SK-N-SH treated with all-trans-retinoic acid at 6 μM for 48 hours (cell line): ENCODE results near the gene LRCOL1.

ENCODE experiments used
- ATAC-seq: fragments of 200-7000 bp; cut with Tn5 transposase; 3 replicates; pipeline ENCODE4 v1.9.1; 2020; ENCODE audit warnings: mild to moderate bottlenecking, moderate library complexity
- ARNTL ChIP-seq: fragments of 450-650 bp; formaldehyde crosslinking; IDR thresholded peaks from 2 replicates; pipeline ENCODE4 v1.5.0; 2020; ENCODE audit warnings: low read depth, mild to moderate bottlenecking, moderate library complexity, borderline replicate concordance
- CREB5 ChIP-seq: fragments of 250-450 bp; sonication (Bioruptor Pico); IDR thresholded peaks from 2 replicates; pipeline ENCODE4 v1.5.1; 2020; ENCODE audit warnings: low read depth, mild to moderate bottlenecking, moderate library complexity
- CSDC2 ChIP-seq: fragments of 250-450 bp; sonication (Bioruptor Pico); IDR thresholded peaks from 2 replicates; pipeline ENCODE4 v1.5.0; 2020; ENCODE audit warnings: mild to moderate bottlenecking, moderate library complexity
- CSRNP3 ChIP-seq: fragments of 250-450 bp; sonication (Bioruptor Pico); IDR thresholded peaks from 2 replicates; pipeline ENCODE4 v1.5.1; 2021; ENCODE audit warnings: mild to moderate bottlenecking, moderate library complexity
- ESRRG ChIP-seq: fragments of 250-450 bp; sonication (Bioruptor Pico); IDR thresholded peaks from 2 replicates; pipeline ENCODE4 v1.6.1; 2021; ENCODE audit warnings: mild to moderate bottlenecking
- GLIS3 ChIP-seq: fragments of 250-450 bp; sonication (Bioruptor Pico); IDR thresholded peaks from 2 replicates; pipeline ENCODE4 v1.5.0; 2020; ENCODE audit warnings: mild to moderate bottlenecking, moderate library complexity
- ISL1 ChIP-seq: fragments of 250-450 bp; sonication (Bioruptor Pico); IDR thresholded peaks from 2 replicates; pipeline ENCODE4 v2.1.2; 2022; ENCODE audit warnings: mild to moderate bottlenecking, moderate library complexity
- OSR1 ChIP-seq: fragments of 250-450 bp; sonication (Bioruptor Pico); IDR thresholded peaks from 2 replicates; pipeline ENCODE4 v1.8.0; 2022; ENCODE audit warnings: moderate library complexity, mild to moderate bottlenecking, inconsistent platforms
- PPARA ChIP-seq: fragments of 250-450 bp; sonication (Bioruptor Pico); IDR thresholded peaks from 2 replicates; pipeline ENCODE4 v1.5.0; 2020; ENCODE audit warnings: mild to moderate bottlenecking, borderline replicate concordance
- RARB ChIP-seq: fragments of 250-450 bp; sonication (Bioruptor Pico); IDR thresholded peaks from 2 replicates; pipeline ENCODE4 v1.8.0; 2021; ENCODE audit warnings: mild to moderate bottlenecking, moderate library complexity
- SNAI2 ChIP-seq: fragments of 250-450 bp; sonication (Bioruptor Pico); IDR thresholded peaks from 2 replicates; pipeline ENCODE4 v1.5.0; 2020; ENCODE audit warnings: mild to moderate bottlenecking, moderate library complexity
- TCF4 ChIP-seq: fragments of 250-450 bp; sonication (Bioruptor Pico); IDR thresholded peaks from 2 replicates; pipeline ENCODE4 v1.8.0; 2021; ENCODE audit warnings: mild to moderate bottlenecking, moderate library complexity, borderline replicate concordance
- TOX ChIP-seq: fragments of 250-450 bp; sonication (Bioruptor Pico); IDR thresholded peaks from 2 replicates; pipeline ENCODE4 v1.8.0; 2021; ENCODE audit warnings: mild to moderate bottlenecking, moderate library complexity, borderline replicate concordance
- TSHZ2 ChIP-seq: fragments of 250-450 bp; sonication (Bioruptor Pico); IDR thresholded peaks from 2 replicates; pipeline ENCODE4 v1.5.0; 2020; ENCODE audit warnings: mild to moderate bottlenecking, moderate library complexity
- ZC3H10 ChIP-seq: fragments of 250-450 bp; sonication (Bioruptor Pico); IDR thresholded peaks from 2 replicates; pipeline ENCODE4 v1.5.1; 2021; ENCODE audit warnings: mild to moderate bottlenecking, moderate library complexity
- ZFP3 ChIP-seq: fragments of 250-450 bp; sonication (Bioruptor Pico); IDR thresholded peaks from 2 replicates; pipeline ENCODE4 v1.5.0; 2020; ENCODE audit warnings: mild to moderate bottlenecking, moderate library complexity
- ZFP30 ChIP-seq: fragments of 450-650 bp; formaldehyde crosslinking; IDR thresholded peaks from 2 replicates; pipeline ENCODE4 v1.5.0; 2022; ENCODE audit warnings: mild to moderate bottlenecking, moderate library complexity
- ZNF70 ChIP-seq: fragments of 450-650 bp; formaldehyde crosslinking; IDR thresholded peaks from 2 replicates; pipeline ENCODE4 v1.5.0; 2020; ENCODE audit warnings: mild to moderate bottlenecking, moderate library complexity
- ZNF8 ChIP-seq: fragments of 450-650 bp; formaldehyde crosslinking; IDR thresholded peaks from 2 replicates; pipeline ENCODE4 v1.5.0; 2020; ENCODE audit warnings: mild to moderate bottlenecking, moderate library complexity
- TF ChIP-seq, protein P1 (sequence below): fragments of 250-450 bp; sonication (Bioruptor Pico); IDR thresholded peaks from 2 replicates; pipeline ENCODE4 v1.8.0; 2020; ENCODE audit warnings: mild to moderate bottlenecking, moderate library complexity, borderline replicate concordance
- TF ChIP-seq, protein P2 (sequence below): fragments of 250-450 bp; sonication (Bioruptor Pico); IDR thresholded peaks from 2 replicates; pipeline ENCODE4 v1.8.0; 2021; ENCODE audit warnings: low read depth, mild to moderate bottlenecking, moderate library complexity, borderline replicate concordance

LRCOL1 gene

GRCh38 chr12:132570635-132571034, 39.7 kb downstream of the LRCOL1 start:
- ATAC-seq: no peak
- no peak for TF ChIP-seq ARNTL (CRISPR knock-in tag)
- TF ChIP-seq CSRNP3 (CRISPR knock-in tag): no peak
- no peak for TF ChIP-seq OSR1
- no peak for TF ChIP-seq ESRRG (CRISPR knock-in tag)
- TF ChIP-seq, all 23 proteins: peak for 0

- TF ChIP-seq TSHZ2 (no peak), ZFP30 (CRISPR knock-in tag) (no peak), ZNF8 (CRISPR knock-in tag) (no peak), ZFP3 (CRISPR knock-in tag) (no peak), ZC3H10 (CRISPR knock-in tag) (no peak), OSR1 (no peak), TOX (CRISPR knock-in tag) (no peak), GLIS3 (CRISPR knock-in tag) (no peak), ZNF70 (no peak), ESRRG (CRISPR knock-in tag) (no peak), RARB (CRISPR knock-in tag) (no peak), PPARA (CRISPR knock-in tag) (no peak), CSDC2 (CRISPR knock-in tag) (no peak), TCF4 (CRISPR knock-in tag) (no peak), ARNTL (CRISPR knock-in tag) (no peak), ISL1 (CRISPR knock-in tag) (no peak), SNAI2 (CRISPR knock-in tag) (no peak), CREB5 (no peak)
- TF ChIP-seq, protein P1, sequence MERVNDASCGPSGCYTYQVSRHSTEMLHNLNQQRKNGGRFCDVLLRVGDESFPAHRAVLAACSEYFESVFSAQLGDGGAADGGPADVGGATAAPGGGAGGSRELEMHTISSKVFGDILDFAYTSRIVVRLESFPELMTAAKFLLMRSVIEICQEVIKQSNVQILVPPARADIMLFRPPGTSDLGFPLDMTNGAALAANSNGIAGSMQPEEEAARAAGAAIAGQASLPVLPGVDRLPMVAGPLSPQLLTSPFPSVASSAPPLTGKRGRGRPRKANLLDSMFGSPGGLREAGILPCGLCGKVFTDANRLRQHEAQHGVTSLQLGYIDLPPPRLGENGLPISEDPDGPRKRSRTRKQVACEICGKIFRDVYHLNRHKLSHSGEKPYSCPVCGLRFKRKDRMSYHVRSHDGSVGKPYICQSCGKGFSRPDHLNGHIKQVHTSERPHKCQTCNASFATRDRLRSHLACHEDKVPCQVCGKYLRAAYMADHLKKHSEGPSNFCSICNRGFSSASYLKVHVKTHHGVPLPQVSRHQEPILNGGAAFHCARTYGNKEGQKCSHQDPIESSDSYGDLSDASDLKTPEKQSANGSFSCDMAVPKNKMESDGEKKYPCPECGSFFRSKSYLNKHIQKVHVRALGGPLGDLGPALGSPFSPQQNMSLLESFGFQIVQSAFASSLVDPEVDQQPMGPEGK (CRISPR knock-in tag): no peak
- TF ChIP-seq, protein P2, sequence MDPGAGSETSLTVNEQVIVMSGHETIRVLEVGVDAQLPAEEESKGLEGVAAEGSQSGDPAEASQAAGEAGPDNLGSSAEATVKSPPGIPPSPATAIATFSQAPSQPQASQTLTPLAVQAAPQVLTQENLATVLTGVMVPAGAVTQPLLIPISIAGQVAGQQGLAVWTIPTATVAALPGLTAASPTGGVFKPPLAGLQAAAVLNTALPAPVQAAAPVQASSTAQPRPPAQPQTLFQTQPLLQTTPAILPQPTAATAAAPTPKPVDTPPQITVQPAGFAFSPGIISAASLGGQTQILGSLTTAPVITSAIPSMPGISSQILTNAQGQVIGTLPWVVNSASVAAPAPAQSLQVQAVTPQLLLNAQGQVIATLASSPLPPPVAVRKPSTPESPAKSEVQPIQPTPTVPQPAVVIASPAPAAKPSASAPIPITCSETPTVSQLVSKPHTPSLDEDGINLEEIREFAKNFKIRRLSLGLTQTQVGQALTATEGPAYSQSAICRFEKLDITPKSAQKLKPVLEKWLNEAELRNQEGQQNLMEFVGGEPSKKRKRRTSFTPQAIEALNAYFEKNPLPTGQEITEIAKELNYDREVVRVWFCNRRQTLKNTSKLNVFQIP (CRISPR knock-in tag): no peak
- TF ChIP-seq, all 23 proteins: peak for 0
- ATAC-seq: no peak
These were observed 40.4 kb downstream of the LRCOL1 start for GRCh38 chr12:132569856-132570480.

DNA sequence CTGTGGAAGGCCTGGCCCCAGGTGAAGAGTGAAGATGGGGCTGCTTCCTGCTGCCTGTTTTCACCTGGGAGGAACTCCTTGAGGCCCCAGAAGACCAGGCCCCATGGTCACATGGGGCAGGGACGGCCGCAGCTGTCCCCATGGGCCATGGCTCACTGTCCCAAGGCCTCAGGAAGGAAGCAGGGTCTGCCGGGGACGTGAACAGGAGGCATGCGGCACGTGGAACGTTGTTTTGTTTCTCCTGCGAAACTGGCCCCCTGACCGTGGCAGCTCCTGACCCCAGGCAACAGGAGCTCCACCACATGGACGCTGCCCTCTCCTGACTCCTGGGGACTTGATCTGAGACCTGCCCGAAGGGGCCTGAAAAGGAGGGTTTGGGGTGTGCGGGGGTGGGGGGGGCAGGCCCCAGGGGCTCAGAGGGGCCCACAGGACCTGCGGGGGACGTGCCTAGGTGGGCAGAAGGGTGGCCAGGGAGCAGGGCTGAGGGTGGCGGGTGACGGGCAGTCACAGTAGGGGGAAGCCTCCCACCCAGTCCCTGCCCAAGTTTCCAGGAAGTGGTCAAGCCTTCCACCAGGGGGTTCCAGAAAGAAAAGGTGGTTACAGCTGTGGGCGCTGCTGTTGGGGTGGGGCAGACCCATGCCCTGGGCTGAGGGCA, 41.4 kb downstream of the LRCOL1 start:
- TF ChIP-seq SNAI2 (CRISPR knock-in tag): no peak
- no peak for TF ChIP-seq ESRRG (CRISPR knock-in tag)
- TF ChIP-seq RARB (CRISPR knock-in tag): no peak
- TF ChIP-seq ARNTL (CRISPR knock-in tag): no peak
- no peak for ATAC-seq
